GM18909 (cell line): Measurements from ENCODE around the gene FBXO46.
"Not testable (repeated sequence)": the region's sequence is repeated elsewhere in the genome, so short reads cannot be mapped to it uniquely, and the experiment has no call there.

Experiments used
- ATAC-seq: cut with Tn5 transposase; IDR thresholded peaks from one replicate; pipeline ENCODE4 v1.9.1; 2021; ENCODE audit warnings: mild to moderate bottlenecking; ENCODE audit not compliant: unreplicated experiment, poor library complexity

Gene FBXO46

GRCh38 chr19:45766869-45767346 lies 36.2 kb upstream of the FBXO46 start:
- no peak for ATAC-seq

DNA sequence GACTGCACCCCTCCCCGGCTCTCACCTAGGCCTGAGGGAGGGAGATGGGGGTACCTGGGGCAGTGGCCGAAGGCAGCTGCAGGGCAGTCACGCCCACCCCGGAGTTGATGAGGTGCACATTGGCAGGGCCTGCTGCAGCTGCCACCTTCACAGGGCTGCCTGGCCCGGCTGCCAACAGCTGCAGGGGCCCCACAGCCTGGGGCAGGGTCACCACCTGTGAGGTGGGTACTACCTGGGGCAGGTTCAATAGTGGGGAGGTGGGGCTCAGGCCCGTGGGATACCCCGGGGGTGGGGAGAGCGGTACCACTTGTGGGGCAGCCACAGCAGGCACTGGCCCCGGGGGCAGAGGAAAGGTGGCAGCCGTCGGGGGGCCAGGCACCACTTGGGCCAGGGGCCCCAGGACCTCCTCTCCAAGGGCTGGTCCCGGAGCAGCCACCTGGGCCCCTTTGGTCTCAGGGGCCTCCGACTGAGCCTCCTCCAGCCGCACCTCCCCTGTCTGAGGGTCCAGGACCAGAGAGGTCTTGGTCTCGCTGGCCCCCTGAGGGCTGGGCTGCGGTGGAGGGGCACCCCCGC lies 35.7 kb upstream of the FBXO46 start:
- no peak for ATAC-seq

DNA sequence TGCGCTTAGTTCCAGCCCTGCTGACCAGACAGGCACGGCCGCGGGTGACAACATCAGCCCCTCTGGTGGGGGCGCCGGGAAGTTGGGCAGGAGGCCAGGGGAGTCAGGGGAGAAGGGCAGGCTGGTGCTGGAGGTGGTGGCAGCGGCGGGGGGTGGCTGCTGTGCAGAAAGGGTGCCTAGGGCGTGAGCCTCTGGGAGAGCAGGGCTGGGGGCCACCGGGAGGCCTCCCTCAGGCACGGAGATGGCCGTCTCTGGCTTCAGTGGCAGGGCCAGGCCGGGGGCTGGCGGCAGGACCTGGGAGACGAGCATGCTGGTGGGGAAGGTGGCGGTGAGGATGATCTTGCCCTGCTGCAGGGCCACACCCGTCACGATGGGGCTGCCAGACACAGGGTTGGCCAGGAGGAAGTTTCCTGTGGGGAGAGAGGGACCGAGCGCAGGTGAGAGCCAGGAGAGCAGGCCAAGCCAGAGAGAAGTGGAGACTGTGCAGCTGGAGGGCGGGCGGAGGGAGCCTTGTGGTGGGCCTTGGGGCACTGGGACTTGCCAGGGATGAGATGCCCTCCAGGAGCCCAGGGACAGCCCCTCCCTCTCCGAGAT lies 35.1 kb upstream of the FBXO46 start:
- no peak for ATAC-seq

DNA sequence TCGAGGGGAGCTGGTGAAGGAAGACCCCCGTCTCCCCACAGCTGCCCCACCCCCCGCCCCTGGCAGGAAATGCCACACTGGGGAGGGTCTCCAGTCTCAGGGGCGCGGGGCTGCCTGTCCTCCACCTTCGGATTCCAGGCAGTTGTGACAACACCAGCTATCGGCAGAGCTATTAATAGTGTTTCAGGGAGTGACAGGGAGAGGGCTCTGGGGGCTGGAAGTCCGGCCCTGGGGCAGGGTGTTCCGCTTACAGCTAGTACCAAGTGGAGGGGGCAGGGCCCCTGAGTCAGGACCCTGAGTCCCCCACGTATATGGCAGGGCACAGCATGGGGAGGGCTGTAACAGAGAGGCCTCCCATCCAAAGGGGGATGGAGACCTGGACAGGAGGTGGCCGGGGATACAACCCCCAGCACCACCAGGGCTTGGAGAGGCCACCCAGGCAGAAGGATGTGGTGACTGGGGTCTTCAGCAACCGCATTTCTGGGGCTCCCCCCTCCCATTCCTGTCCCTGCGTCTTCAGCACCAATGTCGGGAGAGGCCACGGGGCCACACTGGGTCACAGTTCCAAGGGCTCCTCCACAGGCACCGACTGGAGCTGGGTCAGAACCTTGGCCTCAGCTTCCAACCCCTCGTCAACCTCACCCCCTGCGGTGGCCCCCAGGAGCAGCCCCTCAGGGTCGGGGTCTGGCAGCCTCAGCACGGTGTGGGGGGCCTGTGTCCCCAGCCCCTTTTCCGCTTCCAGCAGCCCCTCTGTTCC lies 34.4 kb upstream of the FBXO46 start:
- no peak for ATAC-seq

- ATAC-seq, result no peak
These were observed 33.8 kb upstream of the FBXO46 start for GRCh38 chr19:45764475-45764874.

DNA sequence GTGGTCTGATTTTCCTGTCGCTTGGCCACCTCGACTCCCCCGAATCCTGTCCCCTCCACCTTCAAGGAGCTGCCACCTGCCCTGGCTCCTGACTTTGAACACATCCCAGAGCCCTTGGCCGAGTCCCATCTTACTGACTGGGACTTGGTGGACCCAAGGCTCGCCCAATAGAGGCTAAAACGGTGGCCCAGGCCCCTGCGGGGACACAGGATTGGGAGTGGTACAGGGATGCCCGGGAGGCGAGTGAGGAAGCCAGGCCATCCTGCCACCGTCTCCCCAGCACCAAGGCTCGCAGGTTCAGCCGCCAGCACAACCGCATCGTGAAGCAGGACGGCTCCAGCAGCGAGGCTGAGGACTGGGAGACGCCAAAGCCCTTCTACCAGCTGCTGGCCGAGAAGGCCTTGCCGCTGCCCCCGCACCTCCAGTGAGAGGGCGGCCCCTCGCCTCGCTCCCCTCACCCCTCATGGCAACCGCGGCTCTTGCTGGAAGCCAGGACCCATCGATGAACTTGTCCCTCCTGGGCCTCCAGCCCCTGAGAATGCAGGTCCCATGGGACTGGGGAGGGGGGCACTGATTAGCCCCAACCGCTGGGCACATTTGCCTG lies 33.1 kb upstream of the FBXO46 start:
- no peak for ATAC-seq

DNA sequence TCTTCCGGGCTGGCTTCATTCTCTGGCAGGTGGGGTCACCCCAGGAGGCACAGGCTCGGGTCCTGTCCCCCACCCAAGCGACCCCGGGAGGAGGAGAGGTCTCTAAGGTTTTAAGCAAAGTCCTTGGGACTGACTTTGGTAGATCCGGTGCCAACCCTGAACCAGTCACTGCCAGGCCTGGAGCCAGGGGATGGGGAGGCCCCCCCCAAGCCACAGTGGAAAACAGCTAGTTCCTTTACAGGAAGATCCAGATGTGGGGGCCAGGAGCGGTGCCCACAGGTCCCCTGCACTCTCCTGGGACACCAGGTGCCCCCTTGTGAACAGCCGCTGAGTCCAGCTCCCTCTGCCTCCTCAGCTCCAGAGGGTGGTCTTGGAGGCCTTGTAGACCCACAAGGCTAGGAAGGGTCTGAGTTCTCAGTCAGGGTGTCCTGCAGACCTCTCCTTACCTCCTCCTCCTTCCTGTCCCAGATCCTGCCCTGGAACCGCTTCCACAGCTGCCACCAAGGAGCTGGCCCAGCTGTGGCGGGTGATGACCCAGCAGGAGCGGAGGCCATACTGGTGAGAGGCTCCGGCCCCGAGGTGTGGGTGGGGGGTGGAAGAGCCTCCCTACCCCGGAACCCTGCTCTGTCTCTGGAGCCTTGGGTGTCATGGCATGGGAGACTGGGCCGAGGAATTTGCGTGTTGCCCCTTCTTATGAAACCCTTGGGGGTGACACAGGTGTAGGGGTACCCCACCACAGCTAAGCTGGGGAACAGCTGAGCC lies 32.4 kb upstream of the FBXO46 start:
- no peak for ATAC-seq

DNA sequence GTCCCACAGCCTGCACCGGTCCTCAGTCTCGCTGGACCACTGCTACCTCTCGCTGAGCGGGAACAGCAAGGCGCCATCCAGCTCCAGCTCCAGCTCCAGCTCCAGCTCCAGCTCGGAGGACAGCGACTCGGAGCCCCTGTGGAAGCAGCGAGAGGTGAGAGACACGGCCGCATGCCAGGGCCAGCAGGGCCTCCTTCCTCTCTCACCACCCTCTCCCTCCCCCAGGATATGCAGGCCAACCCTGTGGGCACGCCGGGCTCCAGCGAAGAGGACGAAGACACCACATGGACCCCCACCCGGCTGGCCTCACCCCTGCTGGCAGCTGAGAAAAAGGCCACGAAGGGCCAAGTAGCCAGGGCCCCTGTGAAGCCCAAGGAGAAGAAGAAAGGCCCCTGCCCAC lies 31.0 kb upstream of the FBXO46 start:
- ATAC-seq, result no peak

DNA sequence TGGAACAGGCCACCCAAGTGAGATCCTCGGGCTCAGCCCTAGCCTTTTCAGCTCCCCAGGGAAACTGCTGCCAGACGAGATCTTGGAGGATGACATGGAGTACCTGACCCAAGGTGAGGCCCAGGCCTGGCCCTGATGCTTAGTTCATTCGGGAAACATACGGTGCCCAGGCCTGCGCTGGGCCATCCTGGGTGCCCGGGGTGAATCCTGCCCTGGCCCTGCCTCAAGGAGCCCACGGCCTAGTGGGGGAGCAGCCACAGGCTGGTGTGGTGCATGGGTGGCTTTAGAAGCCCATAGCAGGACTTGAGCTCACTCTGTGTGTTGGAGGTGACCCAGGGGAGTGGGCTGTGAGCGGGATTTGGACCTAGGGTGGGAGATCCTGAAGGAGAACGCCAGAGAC lies 28.2 kb upstream of the FBXO46 start:
- no peak for ATAC-seq

DNA sequence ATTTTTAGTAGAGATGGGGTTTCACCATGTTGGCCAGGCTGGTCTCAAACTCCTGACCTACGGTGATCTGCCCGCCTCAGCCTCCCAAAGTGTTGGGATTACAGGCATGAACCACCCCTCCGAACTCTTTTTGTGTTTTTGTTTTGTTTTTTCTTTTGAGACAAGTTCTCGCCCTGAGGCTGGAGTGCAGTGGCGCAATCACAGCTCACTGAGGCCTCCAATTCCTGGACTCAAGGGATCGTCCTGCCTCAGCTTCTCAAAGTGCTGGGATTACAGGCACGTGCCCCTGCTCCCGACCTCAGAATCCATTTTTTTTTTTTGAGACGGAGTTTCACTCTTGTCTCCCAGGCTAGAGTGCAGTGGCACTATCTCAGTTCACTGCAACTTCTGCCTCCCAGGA lies 27.0 kb upstream of the FBXO46 start:
- ATAC-seq, result no peak

DNA sequence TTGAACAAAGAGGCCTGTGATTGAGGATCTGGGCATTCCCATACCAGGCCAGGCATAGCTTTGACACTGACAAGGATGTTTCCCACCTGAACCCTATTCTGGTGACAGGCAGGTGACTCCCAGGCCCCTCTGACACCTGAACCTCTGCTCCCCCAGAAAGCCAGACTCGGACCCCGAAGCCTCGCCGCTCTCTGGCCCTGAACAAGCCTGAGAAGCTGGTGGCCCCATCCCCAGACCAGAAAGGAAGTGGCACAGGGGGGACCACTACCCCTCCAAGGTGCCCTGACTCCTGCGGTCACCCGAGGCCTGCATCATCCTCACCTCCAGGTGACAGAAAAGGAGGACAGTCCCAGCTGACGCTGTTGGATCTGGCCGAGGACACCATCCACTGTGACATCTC lies 23.6 kb upstream of the FBXO46 start:
- ATAC-seq, result no peak

GRCh38 chr19:45753548-45753947 lies 22.9 kb upstream of the FBXO46 start:
- no peak for ATAC-seq

GRCh38 chr19:45752639-45753038 lies 21.9 kb upstream of the FBXO46 start:
- no peak for ATAC-seq

- ATAC-seq, result not testable (repeated sequence)
These were observed 20.8 kb upstream of the FBXO46 start for GRCh38 chr19:45751483-45751882.

GRCh38 chr19:45747513-45747912 lies 16.8 kb upstream of the FBXO46 start:
- no peak for ATAC-seq

DNA sequence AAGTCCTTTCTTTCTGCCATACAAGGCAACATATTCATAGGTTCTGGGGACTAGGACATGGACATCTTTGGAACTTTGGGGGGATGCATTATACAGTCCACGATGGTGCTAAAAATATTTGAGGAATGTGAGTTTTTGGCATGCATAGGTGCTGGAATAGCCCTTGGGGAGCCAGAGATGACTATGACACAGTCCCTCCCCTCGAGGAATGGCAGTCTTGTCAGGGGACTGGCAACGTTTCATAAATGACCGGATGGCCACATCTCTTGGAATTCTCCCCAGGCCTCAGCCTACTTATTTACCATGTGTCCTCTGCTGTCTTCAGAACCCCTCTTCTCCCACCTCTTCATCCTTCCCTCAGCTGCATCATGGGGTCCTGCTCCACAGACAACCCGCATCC lies 16.2 kb upstream of the FBXO46 start:
- no peak for ATAC-seq

DNA sequence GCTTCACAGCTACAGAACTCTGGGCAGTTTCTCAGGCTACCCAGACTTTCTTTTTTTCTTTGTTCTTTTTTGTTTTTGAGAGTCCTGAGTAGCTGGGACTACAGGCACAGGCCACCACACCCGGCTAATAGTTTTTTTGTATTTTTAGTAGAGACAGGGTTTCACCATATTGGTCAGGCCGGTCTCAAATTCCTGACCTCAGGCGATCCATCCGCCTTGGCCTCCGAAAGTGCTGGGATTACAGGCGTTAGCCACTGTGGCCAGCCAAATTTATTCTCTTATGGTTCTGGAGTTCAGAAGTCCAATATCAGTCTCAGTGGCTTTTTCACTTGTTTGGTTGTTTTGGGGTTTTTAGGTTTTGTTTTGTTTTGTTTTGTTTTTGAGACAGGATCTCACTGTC lies 14.9 kb upstream of the FBXO46 start:
- ATAC-seq, result no peak

GRCh38 chr19:45742969-45743368 lies 12.3 kb upstream of the FBXO46 start:
- no peak for ATAC-seq

DNA sequence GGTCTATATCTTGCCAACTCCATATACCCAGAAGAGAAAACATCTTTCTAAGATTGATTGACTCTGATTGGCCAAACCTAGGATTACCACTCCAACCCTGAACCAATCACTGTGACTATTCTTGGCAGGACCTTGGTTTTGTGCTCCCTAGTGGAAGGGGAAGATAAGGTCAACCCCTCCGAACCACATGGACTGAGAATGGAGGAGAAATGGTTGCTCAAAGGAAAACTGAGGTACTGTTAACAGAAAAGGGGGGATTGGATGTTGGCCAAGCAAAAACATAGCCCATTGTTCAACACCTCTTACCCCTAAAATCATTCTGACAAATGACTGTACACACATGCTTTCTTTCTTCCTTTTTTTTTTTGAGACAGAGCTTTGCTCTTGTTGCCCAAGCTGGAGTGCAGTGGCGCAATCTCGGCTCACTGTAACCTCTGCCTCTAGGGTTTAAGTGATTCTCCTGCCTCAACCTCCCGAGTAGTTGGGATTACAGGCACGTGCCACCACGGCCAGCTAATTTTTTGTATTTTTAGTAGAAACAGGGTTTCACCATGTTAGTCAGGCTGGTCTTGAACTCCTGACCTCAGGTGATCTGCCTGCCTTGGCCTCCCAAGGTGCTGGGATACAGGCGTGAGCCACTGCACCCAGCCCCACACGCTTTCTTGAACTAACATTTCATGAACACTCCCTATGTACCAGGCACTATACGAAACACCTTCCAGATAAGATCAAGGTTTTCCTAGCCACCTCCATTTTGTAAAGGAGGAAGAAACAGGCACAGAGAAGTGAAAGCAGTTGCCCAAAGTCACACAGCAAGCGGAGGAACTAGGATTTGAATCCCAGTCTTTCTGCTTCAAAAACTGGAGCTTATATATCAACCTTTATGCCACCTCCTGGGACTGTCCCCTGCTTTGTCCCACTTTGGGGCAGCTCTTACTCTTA lies 9.1 kb upstream of the FBXO46 start:
- no peak for ATAC-seq
